GM20000 (cell line): ENCODE data around the gene UBXN11.
"Not testable (repeated sequence)": the region's sequence is repeated elsewhere in the genome, so short reads cannot be mapped to it uniquely, and the experiment has no call there.

Experiments used
- DNase-seq: peaks from one replicate; pipeline ENCODE4 v3.0.0; 2012; ENCODE audit warnings: low spot score
- CTCF ChIP-seq: IDR thresholded peaks from 2 replicates; pipeline ENCODE4 v1.5.1; 2012; ENCODE audit warnings: mild to moderate bottlenecking, control low read depth; ENCODE audit errors: extremely low read depth, missing control alignments

UBXN11 gene

GRCh38 chr1:26315874-26316850 lies 9.7 kb upstream of the UBXN11 start:
- no peak for TF ChIP-seq CTCF
- DNase-seq, result no peak

GRCh38 chr1:26314501-26314900 lies 8.1 kb upstream of the UBXN11 start:
- DNase-seq, result no peak
- TF ChIP-seq CTCF, result no peak

DNA sequence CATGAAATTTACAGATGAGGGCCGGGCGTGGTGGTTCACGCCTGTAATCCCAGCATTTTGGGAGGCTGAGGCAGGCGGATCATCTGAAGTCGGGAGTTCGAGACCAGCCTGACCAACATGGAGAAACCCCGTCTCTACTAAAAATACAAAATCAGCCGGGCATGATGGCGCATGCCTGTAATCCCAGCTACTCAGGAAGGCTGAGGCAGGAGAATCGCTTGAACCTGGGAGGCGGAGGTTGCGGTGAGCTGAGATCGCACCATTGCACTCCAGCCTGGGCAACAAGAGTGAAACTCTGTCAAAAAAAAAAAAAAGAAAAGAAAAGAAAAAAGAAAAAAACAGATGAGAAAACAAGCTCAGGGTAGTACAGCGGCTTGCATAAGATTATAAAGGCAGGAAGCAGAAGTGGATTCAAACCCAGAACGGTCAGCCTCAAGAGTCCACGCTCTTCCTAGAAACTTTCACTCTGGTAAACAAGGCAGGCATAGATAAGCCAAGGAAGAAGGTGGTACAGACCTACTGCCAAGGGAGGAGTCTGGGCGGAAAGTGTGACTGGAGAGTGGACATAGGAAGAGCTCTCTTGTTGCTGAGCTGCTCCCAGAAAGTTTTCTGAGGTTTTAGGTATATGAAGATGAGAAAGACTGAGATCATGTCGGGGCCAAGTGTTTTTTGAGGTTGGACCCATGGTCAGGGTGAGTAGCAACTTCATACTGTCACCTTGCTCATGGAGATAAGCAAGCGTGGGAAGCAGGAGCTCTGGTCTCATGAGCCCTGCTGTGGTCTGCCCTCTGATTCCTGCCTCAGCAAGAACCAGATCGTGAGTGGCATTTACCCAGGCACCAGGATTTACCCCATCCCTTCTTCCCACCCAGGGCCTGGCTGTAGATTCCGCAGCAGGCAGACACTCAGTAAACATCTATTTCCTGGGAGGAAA lies 1.8 kb upstream of the UBXN11 start:
- not testable (repeated sequence) for DNase-seq

DNA sequence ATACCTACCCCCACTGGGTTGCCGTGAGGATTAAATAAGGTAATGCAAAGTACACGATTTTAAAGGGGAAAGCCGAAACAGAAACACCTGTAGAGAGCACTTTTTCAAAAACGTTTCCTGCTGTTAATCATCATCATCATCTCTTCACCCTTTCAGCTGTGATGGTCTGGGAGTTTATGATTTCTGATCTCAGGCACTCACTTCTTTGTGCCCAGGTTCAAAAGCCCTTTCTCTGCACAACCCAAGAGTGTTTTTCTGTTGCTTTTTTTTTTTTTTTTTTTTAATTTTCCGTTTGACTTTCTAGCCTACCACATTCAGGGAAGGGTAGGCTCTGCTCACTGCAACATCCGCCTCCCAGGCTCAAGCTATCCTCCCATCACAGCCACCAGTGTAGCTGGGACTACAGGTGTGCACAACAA lies 936 bp upstream of the UBXN11 start:
- TF ChIP-seq CTCF, result no peak
- DNase-seq, result no peak

DNA sequence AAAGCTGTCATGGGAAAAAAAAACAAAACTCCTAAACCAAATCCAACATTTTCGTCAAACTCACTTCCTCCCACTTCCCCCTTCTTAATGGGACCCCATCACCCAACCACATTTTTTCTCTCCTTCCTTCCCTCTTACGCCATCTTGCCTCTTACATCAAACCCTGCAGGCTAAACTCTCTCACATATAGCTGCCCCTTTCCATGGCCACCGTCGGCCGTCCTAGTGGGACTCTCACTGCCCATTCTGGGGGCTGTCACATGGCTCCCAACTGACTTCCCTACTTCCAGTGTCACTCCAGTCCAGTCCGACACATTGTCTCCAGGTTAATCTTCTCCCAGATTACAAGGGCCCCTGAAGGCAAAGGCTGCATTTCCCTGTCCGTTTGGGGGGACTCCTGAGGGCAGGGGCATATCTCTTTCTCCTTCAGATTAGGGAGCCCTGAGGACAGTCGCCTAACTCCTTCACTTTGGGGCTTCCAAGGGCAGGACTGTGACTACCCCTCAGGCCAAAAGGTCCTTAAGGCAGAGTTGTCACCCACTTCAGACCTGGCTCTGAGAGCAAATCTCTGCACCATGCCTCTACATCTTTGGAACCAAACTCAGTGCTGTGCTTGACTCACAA lies 658 bp downstream of the UBXN11 start:
- TF ChIP-seq CTCF, result no peak
- no peak for DNase-seq

DNA sequence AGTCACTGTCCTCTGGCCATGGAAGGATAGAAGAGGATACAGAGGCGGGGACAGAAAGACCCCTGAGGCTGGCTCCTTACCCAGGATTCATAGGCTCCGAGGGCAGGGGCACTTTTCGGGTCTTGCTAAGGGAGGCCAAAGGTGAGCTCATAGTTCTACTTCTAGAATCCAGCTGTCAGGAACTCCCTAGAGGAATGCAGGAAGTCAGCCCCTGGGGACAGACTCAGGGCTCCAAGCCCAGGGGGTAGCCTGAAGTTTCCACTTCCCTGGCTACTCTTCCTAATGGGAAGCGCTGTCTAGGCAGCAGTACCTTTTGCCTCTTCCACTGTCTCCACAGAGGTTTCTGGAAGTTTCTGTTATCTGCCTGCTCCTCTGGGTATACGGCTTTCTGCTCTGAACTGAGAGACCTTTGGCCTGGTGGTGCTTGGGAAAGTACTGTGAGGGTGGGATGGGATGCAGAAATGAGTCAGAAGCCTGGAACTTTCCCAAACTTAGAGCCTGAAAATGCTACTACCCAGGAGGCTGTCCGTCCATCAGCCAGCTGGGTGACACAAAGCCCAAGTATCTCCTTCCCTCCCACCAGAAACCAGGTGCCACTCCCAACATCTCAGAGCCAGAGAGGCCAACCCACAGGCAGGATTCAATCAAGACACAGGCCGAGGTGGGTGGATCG lies 3.6 kb downstream of the UBXN11 start:
- no peak for TF ChIP-seq CTCF
- DNase-seq, result no peak
